Thyroid gland (tissue), 4 donors: Measurements from ENCODE around the gene CCDC157.

ENCODE experiments used
- CTCF ChIP-seq, 6 experiments: fragments of 200-600 bp in 3 of 6; fragments of 450-650 bp in 3 of 6; sonication (generic) in 3 of 6; IDR thresholded peaks; one replicate each; pipeline ENCODE4 v1.5.1; 2016 to 2019; ENCODE audit warnings: antibody characterized with exemption in 6 of 6, mild to moderate bottlenecking in 2 of 6, inconsistent platforms in 1 of 6, moderate library complexity in 1 of 6
- POLR2A ChIP-seq, 2 donors: fragments of 450-650 bp; IDR thresholded peaks; one replicate each; pipeline ENCODE4 v1.6.1; 2017; ENCODE audit warnings: antibody characterized with exemption in 2 of 2, mild to moderate bottlenecking in 2 of 2, moderate library complexity in 1 of 2

GRCh38 chr22:30325724-30326254, 31.0 kb upstream of the CCDC157 start:
- no peak for TF ChIP-seq POLR2A (IDR thresholded peaks at IDR 0.05)
- TF ChIP-seq CTCF (IDR thresholded peaks at IDR 0.05) = no peak
